Measurements from ENCODE around the gene DCBLD1.

DNA sequence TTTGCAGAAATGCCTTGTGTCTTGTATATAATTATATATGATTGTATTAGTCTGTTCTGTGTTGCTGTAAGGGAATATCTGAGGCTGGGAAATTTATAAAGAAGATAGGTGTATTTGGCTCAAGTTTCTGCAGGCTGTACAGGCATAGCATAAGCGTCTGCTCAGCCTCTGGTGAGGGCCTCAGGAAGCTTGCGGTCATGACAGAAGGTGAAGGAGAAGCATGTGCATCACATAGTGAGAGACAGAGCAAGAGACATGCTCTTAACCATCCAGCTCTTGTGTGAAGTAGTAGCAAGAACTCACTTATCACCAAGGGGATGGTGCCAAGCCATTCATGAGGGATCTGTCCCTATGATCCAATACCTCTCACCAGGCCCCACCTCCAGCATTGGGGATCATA, 6.5 kb downstream of the DCBLD1 start:
- no peak for TF ChIP-seq CBFB (CRISPR knock-in tag; IDR thresholded peaks at IDR 0.05)
- TF ChIP-seq, protein P1, sequence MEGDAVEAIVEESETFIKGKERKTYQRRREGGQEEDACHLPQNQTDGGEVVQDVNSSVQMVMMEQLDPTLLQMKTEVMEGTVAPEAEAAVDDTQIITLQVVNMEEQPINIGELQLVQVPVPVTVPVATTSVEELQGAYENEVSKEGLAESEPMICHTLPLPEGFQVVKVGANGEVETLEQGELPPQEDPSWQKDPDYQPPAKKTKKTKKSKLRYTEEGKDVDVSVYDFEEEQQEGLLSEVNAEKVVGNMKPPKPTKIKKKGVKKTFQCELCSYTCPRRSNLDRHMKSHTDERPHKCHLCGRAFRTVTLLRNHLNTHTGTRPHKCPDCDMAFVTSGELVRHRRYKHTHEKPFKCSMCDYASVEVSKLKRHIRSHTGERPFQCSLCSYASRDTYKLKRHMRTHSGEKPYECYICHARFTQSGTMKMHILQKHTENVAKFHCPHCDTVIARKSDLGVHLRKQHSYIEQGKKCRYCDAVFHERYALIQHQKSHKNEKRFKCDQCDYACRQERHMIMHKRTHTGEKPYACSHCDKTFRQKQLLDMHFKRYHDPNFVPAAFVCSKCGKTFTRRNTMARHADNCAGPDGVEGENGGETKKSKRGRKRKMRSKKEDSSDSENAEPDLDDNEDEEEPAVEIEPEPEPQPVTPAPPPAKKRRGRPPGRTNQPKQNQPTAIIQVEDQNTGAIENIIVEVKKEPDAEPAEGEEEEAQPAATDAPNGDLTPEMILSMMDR (CRISPR knock-in tag; IDR thresholded peaks at IDR 0.05), result no peak
- no peak for TF ChIP-seq ZNF607 (CRISPR knock-in tag; IDR thresholded peaks at IDR 0.05; ENCODE audit: borderline replicate concordance)
- no peak for TF ChIP-seq KDM2A (CRISPR knock-in tag; IDR thresholded peaks at IDR 0.05; ENCODE audit: borderline replicate concordance, low read depth)
- TF ChIP-seq ZFX (CRISPR knock-in tag; IDR thresholded peaks at IDR 0.05; ENCODE audit: low read depth), result no peak
- TF ChIP-seq BRCA1 (CRISPR knock-in tag; IDR thresholded peaks at IDR 0.05), result no peak
- no peak for TF ChIP-seq SIN3A (IDR thresholded peaks at IDR 0.05; ENCODE audit: borderline replicate concordance, low read depth, low read length)
- TF ChIP-seq, protein P2, sequence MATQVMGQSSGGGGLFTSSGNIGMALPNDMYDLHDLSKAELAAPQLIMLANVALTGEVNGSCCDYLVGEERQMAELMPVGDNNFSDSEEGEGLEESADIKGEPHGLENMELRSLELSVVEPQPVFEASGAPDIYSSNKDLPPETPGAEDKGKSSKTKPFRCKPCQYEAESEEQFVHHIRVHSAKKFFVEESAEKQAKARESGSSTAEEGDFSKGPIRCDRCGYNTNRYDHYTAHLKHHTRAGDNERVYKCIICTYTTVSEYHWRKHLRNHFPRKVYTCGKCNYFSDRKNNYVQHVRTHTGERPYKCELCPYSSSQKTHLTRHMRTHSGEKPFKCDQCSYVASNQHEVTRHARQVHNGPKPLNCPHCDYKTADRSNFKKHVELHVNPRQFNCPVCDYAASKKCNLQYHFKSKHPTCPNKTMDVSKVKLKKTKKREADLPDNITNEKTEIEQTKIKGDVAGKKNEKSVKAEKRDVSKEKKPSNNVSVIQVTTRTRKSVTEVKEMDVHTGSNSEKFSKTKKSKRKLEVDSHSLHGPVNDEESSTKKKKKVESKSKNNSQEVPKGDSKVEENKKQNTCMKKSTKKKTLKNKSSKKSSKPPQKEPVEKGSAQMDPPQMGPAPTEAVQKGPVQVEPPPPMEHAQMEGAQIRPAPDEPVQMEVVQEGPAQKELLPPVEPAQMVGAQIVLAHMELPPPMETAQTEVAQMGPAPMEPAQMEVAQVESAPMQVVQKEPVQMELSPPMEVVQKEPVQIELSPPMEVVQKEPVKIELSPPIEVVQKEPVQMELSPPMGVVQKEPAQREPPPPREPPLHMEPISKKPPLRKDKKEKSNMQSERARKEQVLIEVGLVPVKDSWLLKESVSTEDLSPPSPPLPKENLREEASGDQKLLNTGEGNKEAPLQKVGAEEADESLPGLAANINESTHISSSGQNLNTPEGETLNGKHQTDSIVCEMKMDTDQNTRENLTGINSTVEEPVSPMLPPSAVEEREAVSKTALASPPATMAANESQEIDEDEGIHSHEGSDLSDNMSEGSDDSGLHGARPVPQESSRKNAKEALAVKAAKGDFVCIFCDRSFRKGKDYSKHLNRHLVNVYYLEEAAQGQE (IDR thresholded peaks at IDR 0.05; ENCODE audit: borderline replicate concordance in 1 of 2, low read depth in 1 of 2, low read length in 2 of 2), result no peak
- TF ChIP-seq JDP2 (CRISPR knock-in tag; IDR thresholded peaks at IDR 0.05; ENCODE audit: borderline replicate concordance), result no peak
- TF ChIP-seq TARDBP (CRISPR knock-in tag; IDR thresholded peaks at IDR 0.05), result no peak
- no peak for TF ChIP-seq ZNF10 (CRISPR knock-in tag; IDR thresholded peaks at IDR 0.05; ENCODE audit: borderline replicate concordance, low read depth)
- TF ChIP-seq ZNF451 (CRISPR knock-in tag; IDR thresholded peaks at IDR 0.05), result no peak
- no peak for TF ChIP-seq POLR2A (IDR thresholded peaks at IDR 0.05; ENCODE audit: insufficient read depth in 1 of 2, low read depth in 2 of 2, low read length in 2 of 2)
